B cell (primary cell): ENCODE data around the gene TBPL2. TPM values are rescaled to one million over a fixed set of nuclear protein-coding genes. Genes with fewer than 3 reads are reported as not detected.

Source experiments
- ATAC-seq: fragments of 200-7000 bp; cut with Tn5 transposase; one replicate; pipeline ENCODE4 v1.10.0; 2021; ENCODE audit warnings: low read depth, mild to moderate bottlenecking, moderate number of reproducible peaks, moderate library complexity
- CTCF ChIA-PET: fragments of 350-600 bp; sonication (Branson Sonifier 250); formaldehyde crosslinking; loops from one replicate; lab custom pipeline; 2021; ENCODE audit warnings: antibody characterized with exemption, inconsistent platforms; lab: Charles Lee
- POLR2A ChIA-PET: fragments of 350-600 bp; sonication (Branson Sonifier 250); formaldehyde crosslinking; loops from one replicate; lab custom pipeline; 2021; ENCODE audit warnings: antibody characterized with exemption; lab: Charles Lee
- DNase-seq: peaks from one replicate; pipeline ENCODE4 v3.0.0; 2013
- H2AFZ ChIP-seq: 2 replicates; pipeline ENCODE4 v1.6.1; 2012; ENCODE audit warnings: mild to moderate bottlenecking, low read depth, low read length; ENCODE audit not compliant: insufficient read depth, poor library complexity, severe bottlenecking
- H3K27ac ChIP-seq, 2 donors: 1 replicate in 1 of 2; 2 replicates in 1 of 2; pipeline ENCODE4 v1.5.1; 2012 to 2013; ENCODE audit warnings: low read length in 2 of 2, mild to moderate bottlenecking in 2 of 2, moderate library complexity in 1 of 2
- H3K27me3 ChIP-seq, 4 experiments: fragments of 200-600 bp in 1 of 4; sonication (generic) in 1 of 4; replicated peaks in 1 of 4; 1 replicate in 2 of 4; 2 replicates in 2 of 4; pipeline versions ENCODE4 v1.6.1 to v1.7.0; 2013 to 2016; ENCODE audit warnings: low read length in 3 of 4, mild to moderate bottlenecking in 2 of 4, mixed read lengths in 1 of 4, moderate library complexity in 1 of 4; ENCODE audit not compliant: insufficient read depth in 4 of 4, control insufficient read depth in 3 of 4; ENCODE audit errors: control extremely low read depth in 1 of 4
- H3K36me3 ChIP-seq, 2 experiments: replicated peaks in 1 of 2; 1 replicate in 1 of 2; 2 replicates in 1 of 2; pipeline versions ENCODE4 v1.6.1 to v1.7.1; 2013; ENCODE audit warnings: low read length in 1 of 2; ENCODE audit not compliant: insufficient read depth in 2 of 2, control insufficient read depth in 1 of 2; ENCODE audit errors: control extremely low read depth in 1 of 2, extremely low read depth in 1 of 2
- H3K4me1 ChIP-seq, 2 donors: fragments of 200-600 bp in 1 of 2; sonication (generic) in 1 of 2; 1 replicate in 1 of 2; 2 replicates in 1 of 2; pipeline versions ENCODE4 v1.5.1 to v1.6.1; 2013 to 2017; ENCODE audit warnings: low read length in 2 of 2; ENCODE audit not compliant: control insufficient read depth in 2 of 2, insufficient read depth in 2 of 2
- H3K4me2 ChIP-seq: replicated peaks from 2 replicates; pipeline ENCODE3; 2012; ENCODE audit warnings: mild to moderate bottlenecking, low read depth, low read length; ENCODE audit not compliant: poor library complexity, severe bottlenecking
- H3K4me3 ChIP-seq, 5 experiments: fragments of 200-600 bp in 1 of 5; sonication (generic) in 1 of 5; 1 replicate in 3 of 5; 2 replicates in 2 of 5; pipeline versions ENCODE4 v1.5.1 to v1.7.0; 2011 to 2016; ENCODE audit warnings: low read length in 4 of 5, mild to moderate bottlenecking in 4 of 5, low read depth in 2 of 5, control low read depth in 1 of 5, moderate library complexity in 1 of 5; ENCODE audit not compliant: insufficient read depth in 1 of 5; ENCODE audit errors: control extremely low read depth in 1 of 5, extremely low read depth in 1 of 5
- H3K79me2 ChIP-seq: fragments of 200-600 bp; sonication (generic); one replicate; pipeline ENCODE4 v1.6.0; 2016; ENCODE audit warnings: low read length; ENCODE audit not compliant: control insufficient read depth, insufficient read depth
- H3K9ac ChIP-seq: fragments of 200-600 bp; sonication (generic); 2 replicates; pipeline ENCODE4 v1.6.1; 2017; ENCODE audit warnings: mild to moderate bottlenecking, low read length, moderate library complexity
- H3K9me3 ChIP-seq, 3 donors: one replicate each; pipeline versions ENCODE4 v1.6.1 to v1.7.1; 2013; ENCODE audit warnings: low read length in 2 of 3; ENCODE audit not compliant: control insufficient read depth in 2 of 3, insufficient read depth in 1 of 3; ENCODE audit errors: control extremely low read depth in 1 of 3
- H4K20me1 ChIP-seq: 2 replicates; pipeline ENCODE4 v1.6.0; 2012; ENCODE audit warnings: mild to moderate bottlenecking, low read length; ENCODE audit not compliant: insufficient read depth, control insufficient read depth, poor library complexity, severe bottlenecking
- H3K27ac Mint-ChIP-seq: one replicate; pipeline ENCODE4 v1.8.0; 2021; ENCODE audit warnings: mixed read lengths
- H3K27me3 Mint-ChIP-seq: one replicate; pipeline ENCODE4 v1.8.0; 2021; ENCODE audit warnings: mixed read lengths
- H3K4me1 Mint-ChIP-seq: one replicate; pipeline ENCODE4 v1.8.0; 2021; ENCODE audit warnings: mixed read lengths
- H3K4me3 Mint-ChIP-seq: one replicate; pipeline ENCODE4 v1.8.0; 2021; ENCODE audit warnings: mixed read lengths
- H3K9me3 Mint-ChIP-seq: one replicate; pipeline ENCODE4 v1.8.0; 2022; ENCODE audit warnings: mixed read lengths; ENCODE audit not compliant: insufficient read depth
- EZH2 ChIP-seq: IDR thresholded peaks from 2 replicates; pipeline ENCODE4 v1.6.1; 2012; ENCODE audit warnings: borderline replicate concordance, low read depth, mild to moderate bottlenecking, moderate library complexity, low read length; ENCODE audit not compliant: insufficient read depth, poor library complexity, severe bottlenecking
- WGBS: methylation state at CpG from one replicate; pipeline ENCODE4 v1.1.5; 2013; ENCODE audit warnings: missing lambda C conversion rate; ENCODE audit not compliant: insufficient coverage; 5-methylcytosine and 5-hydroxymethylcytosine counted together
- intact Hi-C: fragments of 100-400 bp; cut with micrococcal nuclease; formaldehyde crosslinking; loops from one replicate; pipeline ENCODE4 v1.10.0; 2022
- polyA plus RNA-seq: library from polyadenylated mRNA; depleted of rRNA; stranded (reverse); fragments of >200 nt; gene quantifications from 2 replicates; pipeline ENCODE4 v1.2.3, GENCODE V29; 2012
- total RNA-seq, 2 donors: library from RNA; stranded (reverse); fragments of 120-200 nt in 1 of 2; gene quantifications; 1 replicate in 1 of 2; 2 replicates in 1 of 2; pipeline versions ENCODE4 v1.2.3 to v1.2.4, GENCODE V29; 2013 to 2022
- TF ChIP-seq, protein P1 (sequence below): fragments of 200-600 bp; IDR thresholded peaks from one replicate; pipeline ENCODE4 v1.8.0; 2022; ENCODE audit warnings: antibody characterized with exemption, mild to moderate bottlenecking

Gene TBPL2
- total and polyA plus RNA-seq, 2 donors (not counting 1 experiment from before 2014, with no cell fraction given): not detected

- Histone ChIP-seq H3K4me3 (no peak overlapping the region), H2AFZ (no peak overlapping the region), H3K27ac (no peak overlapping the region), H3K9ac (no peak overlapping the region), H3K36me3 (no peaks in the 10 kb centered on the region), H3K9me3 (no peaks in the 10 kb centered on the region), H3K4me2 (no peak overlapping the region), H4K20me1 (no peaks in the 10 kb centered on the region), H3K27me3 (peaks cover 0 to 4% (median 0%) of the 10 kb centered on the region in 4 experiments), H3K4me1 (peaks cover 0 to 3% of the 10 kb centered on the region in 2 donors), H3K79me2 (no peaks in the 10 kb centered on the region)
- POLR2A ChIA-PET: no interaction called here
- intact Hi-C loops: no loop called here
- 100% methylated on average over 1 of the region's 3 CpGs for WGBS
- Mint-ChIP-seq H3K4me3 (no peak overlapping the region), H3K4me1 (peaks cover 9% of the 10 kb centered on the region), H3K27ac (no peak overlapping the region), H3K9me3 (no peaks in the 10 kb centered on the region), H3K27me3 (peaks cover 23% of the 10 kb centered on the region)
- DNase-seq (no peak), ATAC-seq (no peak)
- no peak for TF ChIP-seq EZH2
- TF ChIP-seq, protein P1, sequence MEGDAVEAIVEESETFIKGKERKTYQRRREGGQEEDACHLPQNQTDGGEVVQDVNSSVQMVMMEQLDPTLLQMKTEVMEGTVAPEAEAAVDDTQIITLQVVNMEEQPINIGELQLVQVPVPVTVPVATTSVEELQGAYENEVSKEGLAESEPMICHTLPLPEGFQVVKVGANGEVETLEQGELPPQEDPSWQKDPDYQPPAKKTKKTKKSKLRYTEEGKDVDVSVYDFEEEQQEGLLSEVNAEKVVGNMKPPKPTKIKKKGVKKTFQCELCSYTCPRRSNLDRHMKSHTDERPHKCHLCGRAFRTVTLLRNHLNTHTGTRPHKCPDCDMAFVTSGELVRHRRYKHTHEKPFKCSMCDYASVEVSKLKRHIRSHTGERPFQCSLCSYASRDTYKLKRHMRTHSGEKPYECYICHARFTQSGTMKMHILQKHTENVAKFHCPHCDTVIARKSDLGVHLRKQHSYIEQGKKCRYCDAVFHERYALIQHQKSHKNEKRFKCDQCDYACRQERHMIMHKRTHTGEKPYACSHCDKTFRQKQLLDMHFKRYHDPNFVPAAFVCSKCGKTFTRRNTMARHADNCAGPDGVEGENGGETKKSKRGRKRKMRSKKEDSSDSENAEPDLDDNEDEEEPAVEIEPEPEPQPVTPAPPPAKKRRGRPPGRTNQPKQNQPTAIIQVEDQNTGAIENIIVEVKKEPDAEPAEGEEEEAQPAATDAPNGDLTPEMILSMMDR: no peak
- CTCF ChIA-PET: interaction anchor here (0.7 to 2.3 kb wide), 4 partner anchors 11 to 1040 kb away, joined by 3 to 12 read pairs (median 4); no protein-coding TSS in a partner anchor
These were observed 5.6 kb downstream of the TBPL2 start for GRCh38 chr14:55434805-55435174.

DNA sequence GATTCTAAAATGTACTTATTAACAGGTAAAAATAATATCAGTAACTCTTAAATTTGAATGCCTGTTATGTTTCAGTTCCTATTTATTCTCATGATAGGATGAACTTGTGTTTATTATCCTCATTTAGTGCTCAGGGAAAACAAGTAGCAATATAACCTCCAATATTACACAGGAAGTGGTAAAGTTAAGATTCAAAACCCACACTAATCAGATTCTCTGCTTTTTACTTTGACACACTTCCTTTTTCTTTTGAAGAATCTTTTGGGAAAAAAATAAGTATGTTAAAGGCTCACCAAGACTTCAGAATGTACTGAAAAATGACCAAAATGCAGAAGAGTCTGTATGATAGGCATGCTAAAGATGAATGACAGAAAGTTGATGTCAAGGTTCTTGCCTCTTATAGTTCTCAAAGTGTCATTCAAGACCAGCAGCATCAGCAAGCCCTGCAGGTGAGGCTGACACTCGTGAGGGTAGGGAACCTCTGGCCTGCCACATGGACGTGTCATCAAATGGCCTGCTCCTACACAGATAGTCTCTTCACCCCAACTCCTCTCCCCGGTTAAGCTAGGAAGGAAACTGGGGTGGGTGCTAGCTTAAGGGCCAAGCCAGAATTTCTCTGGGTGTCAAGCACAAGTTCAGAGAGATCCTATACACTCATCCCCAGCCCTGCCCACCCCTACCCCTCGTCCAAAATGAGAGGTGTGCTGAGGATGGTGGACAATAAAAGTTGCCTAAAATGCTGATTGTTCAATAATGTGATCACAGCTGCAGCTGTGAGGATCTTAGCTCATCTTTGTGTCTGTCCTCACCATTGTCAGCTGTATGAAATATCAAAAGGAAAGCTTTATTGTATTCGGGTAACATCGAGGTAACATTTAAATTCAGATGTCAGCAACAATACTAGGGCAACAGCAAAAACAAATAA, 6.3 kb downstream of the TBPL2 start:
- Histone ChIP-seq H4K20me1 (no peaks in the 10 kb centered on the region), H3K9me3 (no peaks in the 10 kb centered on the region), H3K9ac (no peak overlapping the region), H3K27me3 (peaks cover 0 to 4% (median 0%) of the 10 kb centered on the region in 4 experiments), H3K27ac (no peak overlapping the region), H3K79me2 (no peaks in the 10 kb centered on the region), H3K4me1 (peaks cover 0 to 3% of the 10 kb centered on the region in 2 donors), H3K4me2 (no peak overlapping the region), H3K36me3 (no peaks in the 10 kb centered on the region), H2AFZ (no peak overlapping the region), H3K4me3 (no peak overlapping the region)
- H3K27me3 Mint-ChIP-seq: peaks cover 23% of the 10 kb centered on the region
- CTCF ChIA-PET: interaction anchor here (0.7 to 2.3 kb wide), 4 partner anchors 12 to 1040 kb away, joined by 3 to 12 read pairs (median 4); no protein-coding TSS in a partner anchor
- no peak overlapping the region for H3K4me3 Mint-ChIP-seq
- no peaks in the 10 kb centered on the region for H3K9me3 Mint-ChIP-seq
- intact Hi-C loops: no loop called here
- 93% methylated on average over 2 of the region's 6 CpGs for WGBS
- no peak for DNase-seq
- peaks cover 9% of the 10 kb centered on the region for H3K4me1 Mint-ChIP-seq
- ATAC-seq: no peak
- H3K27ac Mint-ChIP-seq: no peak overlapping the region
- TF ChIP-seq, protein P1: no peak
- TF ChIP-seq EZH2: no peak
- POLR2A ChIA-PET: no interaction called here
